HL-60/S4 (cell line): ENCODE measurements around the gene MOB3B.

ENCODE experiments used
- in situ Hi-C: fragments of 300-500 bp; cut with MboI; formaldehyde crosslinking; loops from 2 replicates; pipeline ENCODE4 v1.14.3; 2022; ENCODE audit warnings: low sequenced_read_pairs

Gene MOB3B

DNA sequence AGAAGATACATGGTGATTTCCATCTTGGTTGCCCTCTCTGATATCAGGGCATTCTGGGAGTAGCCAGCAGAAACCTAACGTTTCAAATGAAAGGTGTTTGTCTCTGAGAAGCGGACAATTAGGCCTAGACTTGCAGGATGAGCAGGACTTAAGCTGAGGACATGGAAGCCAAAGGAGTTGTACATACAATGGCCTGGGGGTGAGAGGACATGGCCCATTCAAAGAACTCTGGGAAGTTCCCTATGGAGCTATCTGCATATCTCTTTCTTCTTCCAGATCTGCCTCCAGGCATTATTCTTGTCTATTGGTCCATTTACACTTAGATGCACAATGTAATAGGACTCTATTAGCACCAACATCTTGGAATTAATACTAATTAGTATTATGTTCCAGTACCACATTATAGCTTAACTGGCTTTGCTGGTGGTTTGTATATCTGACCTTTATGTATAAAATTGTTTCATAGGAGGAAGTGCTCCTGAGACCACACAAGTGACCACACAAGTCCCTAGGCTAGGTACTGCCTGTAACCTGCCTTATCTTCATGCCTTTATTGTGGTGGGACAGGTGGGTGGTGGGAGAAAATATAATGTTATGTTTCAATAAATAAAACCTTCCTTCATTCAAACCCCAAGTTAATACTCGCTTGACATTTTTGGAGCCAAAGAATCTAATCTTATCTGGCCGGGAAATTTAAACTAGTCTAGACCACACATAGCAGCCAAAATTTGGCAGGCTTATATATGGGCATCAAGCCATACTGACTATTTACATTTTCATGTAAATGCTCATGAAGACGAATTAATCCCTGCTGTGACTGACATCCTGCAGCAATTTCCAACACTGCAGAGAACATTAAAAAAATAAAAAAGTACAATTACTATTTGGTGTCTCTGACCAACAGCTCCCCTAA, 180.6 kb downstream of the MOB3B start:
- in situ Hi-C loops, result loop anchor here (25.0 kb wide), 1 partner anchor 188 kb away; the partner anchor contains the start of gene MOB3B

DNA sequence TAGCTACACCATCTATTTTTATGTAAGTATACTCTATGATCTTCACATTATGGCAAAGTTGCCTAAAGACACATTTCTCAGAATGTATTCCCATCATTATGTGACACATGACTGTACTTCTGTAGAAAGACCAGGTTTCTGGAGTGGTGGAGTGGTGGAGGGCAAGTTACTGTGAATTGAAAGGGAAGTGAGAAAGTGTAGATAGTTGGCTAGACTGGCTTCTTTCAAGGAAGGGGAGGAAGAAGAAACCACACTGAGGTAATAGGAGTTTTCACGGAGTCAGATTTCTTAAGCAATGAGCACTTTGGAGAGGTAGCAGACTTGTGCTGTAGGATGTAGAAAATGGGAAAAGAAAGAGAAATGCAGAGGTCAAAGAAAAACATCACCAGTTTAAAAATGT, 181.7 kb downstream of the MOB3B start:
- in situ Hi-C loops, result loop anchor here (25.0 kb wide), 1 partner anchor 189 kb away; the partner anchor contains the start of gene MOB3B

DNA sequence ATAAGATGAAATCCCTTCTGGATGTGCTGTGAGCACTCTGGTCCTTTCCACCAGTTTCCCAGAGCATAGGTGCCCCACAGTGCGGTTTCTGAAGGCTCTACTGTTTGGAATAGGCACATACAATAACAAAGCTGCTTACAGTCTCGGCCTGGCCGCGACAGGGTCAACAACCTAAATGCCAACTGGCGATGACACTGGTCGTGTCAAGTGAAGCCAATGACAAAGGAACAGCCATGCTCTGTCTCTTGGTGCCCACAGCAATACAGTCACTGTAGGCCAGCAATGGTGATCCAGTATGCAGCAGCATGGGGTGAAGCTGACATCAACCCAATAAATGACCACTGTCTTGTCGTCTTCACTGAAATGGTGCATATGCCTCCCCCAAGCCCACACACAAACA, 184.8 kb downstream of the MOB3B start:
- in situ Hi-C loops, result loop anchor here (25.0 kb wide), 1 partner anchor 193 kb away; the partner anchor contains the start of gene MOB3B

DNA sequence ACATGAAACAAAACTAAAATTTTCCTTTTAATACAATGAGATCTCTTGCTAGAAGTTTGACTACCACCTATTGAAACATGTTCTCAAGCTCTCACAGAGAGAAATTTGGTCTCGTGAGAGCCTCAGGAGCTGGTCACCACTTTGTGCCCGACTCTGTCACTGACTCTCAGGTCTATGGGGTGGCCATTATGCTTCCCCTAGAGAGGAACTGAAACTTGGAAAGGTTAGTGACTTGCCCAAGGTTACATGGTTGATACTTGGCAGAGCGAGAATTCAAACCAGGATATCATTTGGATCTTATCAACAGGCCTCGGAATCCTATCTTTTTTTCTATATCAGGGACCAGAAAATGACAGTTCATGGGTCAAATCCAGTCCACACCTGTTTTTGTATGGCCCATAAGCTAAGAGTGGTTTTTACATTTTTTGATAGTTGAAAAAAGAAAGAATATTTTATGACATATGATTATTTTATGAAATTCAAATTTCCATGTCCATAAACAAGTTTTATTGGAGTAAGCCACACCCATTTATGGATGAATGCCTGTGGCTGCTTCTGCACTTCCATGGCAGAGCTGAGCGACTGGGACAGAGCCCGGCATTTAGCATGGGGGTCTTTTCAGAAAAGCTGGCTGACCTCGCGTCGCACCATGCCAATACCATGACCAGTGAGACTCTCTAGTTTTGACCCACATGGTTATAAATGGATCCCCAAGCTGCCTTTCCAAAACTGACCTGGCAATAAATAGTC, 187.9 kb downstream of the MOB3B start:
- in situ Hi-C loops, result loop anchor here (25.0 kb wide), 1 partner anchor 196 kb away; the partner anchor contains the start of gene MOB3B

DNA sequence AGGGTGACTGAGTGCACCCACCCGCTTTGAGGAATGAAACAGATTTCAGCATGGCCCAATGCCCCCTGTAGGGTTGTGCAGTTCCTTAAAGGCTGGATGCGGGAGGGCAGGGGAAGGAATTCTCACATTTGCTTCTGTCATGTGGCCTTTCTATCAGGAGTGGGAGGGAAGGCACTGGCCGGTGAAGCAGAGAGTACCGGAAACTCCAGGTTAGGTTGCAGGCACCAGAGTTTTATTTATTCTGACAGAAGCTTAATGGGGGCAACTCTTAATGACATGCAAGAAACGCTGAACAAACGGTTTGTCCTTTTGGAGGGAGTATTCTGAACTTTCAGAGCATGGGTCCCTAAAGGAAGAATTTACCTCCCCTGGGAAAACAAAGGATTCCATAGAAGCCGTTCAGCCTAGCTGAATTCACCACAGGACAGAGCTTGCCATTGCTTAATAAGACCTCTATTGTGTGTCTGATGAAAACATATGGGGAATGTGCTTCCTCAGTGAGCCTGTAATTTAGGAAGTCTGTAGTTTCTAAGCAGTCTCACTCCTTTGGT, 188.6 kb downstream of the MOB3B start:
- in situ Hi-C loops, result loop anchor here (25.0 kb wide), 1 partner anchor 196 kb away; the partner anchor contains the start of gene MOB3B

DNA sequence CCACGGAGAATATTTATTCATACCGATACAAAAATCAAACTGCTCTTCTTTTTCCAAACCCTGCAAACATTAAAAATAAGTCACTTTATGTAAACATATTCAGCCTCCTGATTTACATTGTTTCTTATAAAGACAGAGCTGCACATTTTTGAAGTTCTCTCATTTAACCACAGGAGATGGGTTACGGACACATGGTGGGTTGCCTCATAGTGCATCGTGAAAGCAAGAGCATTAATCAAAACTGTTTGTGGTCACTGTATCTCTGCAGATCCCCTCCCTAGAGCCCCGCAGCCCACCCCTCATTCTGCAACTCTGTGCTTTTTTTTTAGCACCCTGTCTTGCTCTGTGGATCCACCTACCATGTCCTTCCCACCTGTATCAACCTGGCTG, 189.3 kb downstream of the MOB3B start:
- in situ Hi-C loops, result loop anchor here (25.0 kb wide), 1 partner anchor 197 kb away; the partner anchor contains the start of gene MOB3B

DNA sequence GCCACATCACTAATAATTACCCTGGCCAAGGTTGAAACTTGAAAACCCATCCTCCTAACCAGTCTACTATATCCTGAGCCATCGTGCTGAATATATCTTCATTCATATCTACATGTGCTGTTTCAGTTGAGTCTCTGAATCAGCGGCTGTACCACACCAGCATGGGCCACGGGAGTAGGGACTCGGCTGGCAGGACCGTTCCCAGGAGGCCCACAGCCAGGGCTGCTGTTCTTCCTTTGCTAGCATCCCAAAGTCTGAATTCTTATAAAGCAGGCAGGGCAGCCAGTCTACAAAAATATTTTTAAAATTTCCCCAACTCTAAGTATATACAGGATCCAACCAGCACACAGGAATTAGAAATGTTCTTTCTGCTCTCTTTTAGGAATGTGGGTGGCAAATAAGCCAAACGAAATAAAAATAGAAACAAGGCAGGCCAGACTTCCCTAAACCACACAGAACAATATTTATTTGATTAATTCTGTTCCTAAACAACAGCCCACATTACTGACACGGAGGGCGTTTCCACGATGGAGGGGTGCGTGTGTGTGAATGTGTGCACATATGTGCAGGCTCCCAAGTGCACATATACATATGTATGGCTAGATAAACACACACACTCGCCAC, 189.8 kb downstream of the MOB3B start:
- in situ Hi-C loops, result loop anchor here (25.0 kb wide), 1 partner anchor 198 kb away; the partner anchor contains the start of gene MOB3B

DNA sequence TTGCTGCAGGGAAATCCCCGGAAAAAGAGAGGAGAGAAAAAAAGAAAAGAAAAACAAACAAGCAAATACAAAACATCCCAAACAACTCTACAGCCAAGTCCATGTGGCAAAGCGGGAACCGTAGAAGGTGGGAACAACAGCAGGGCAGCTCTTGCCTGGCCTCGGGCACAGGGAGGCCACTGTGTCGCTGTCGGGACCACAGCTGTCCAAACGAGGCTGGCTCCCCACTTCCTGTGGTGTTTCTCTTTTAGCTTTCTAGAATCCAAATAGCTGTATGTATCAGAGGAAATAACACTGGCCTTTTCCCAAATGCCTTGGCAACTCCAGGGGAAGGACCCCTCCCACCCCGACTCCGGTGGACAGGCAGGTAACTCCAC, 191.1 kb downstream of the MOB3B start:
- in situ Hi-C loops, result loop anchor here (25.0 kb wide), 1 partner anchor 199 kb away; the partner anchor contains the start of gene MOB3B

DNA sequence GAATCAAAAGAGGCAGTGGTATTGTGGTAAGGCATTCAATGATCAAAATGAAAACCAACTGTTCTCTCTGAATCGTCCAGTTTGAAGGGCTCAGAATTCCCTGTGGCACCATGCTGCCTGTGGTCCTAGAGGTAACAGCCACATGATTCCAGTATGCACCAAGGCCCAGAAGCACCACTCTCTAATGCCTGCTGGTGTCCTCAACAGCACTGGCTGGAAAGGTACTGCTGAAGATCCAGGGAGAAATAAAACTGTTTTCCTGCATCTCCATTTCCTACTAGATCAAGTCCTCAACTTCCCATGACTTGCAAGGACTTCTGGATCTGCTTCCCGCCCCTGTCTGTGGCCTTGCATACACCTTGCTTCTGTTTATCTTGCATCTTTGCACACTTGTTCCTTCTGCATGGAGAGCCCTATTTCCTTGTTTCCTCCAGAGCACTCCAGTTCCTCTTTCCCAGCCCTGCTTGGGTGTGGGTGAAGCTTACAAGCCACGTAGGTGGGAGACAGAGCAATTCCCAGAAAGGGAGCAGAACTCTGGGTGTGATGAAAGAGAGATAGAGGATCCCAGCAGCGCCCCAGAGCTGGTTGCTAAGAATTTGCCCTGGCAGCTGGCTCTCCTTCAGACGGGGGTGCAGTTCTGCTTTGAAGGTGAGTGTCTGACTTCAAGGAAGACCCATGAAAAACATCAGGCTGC, 191.6 kb downstream of the MOB3B start:
- in situ Hi-C loops, result loop anchor here (25.0 kb wide), 1 partner anchor 199 kb away; the partner anchor contains the start of gene MOB3B

DNA sequence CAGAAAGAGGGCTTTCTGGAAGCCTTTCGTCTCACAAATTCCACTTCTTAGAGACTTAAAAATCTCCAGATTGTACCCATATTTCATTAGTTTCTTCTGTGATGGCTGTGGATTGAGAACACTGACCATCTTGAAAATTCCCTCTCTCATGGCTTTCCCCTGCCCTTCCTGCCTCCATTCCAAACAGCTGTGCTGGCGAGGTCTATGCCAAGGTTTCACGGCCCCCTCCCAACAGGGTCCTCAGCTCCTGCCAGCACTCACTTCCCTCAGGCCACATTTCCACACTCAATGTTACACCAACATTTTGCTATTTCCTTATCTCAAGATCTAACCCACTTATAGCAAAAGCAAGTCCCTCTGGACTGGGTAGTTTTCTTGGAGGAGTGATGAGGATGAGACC, 192.4 kb downstream of the MOB3B start:
- in situ Hi-C loops, result loop anchor here (25.0 kb wide), 1 partner anchor 200 kb away; the partner anchor contains the start of gene MOB3B

DNA sequence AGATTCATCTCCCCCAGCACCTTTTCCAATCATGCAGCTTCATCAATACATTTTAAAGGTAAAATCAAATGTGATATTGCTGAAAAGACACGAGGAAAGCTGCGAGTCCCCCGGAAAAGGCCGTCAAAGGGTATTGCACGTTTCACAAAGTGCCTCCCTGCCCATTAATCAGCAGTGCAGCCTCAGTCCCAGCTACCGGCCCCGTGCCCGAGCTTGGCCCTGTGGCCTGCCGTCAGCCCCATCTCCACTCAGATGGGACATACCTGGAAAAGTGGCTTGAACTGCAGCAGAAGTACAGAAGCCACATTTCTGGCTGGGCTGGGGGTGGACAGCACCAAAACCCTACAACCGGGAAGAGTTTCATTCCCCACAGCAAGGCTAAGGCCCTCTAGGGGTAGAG, 192.8 kb downstream of the MOB3B start:
- in situ Hi-C loops, result loop anchor here (25.0 kb wide), 1 partner anchor 200 kb away; the partner anchor contains the start of gene MOB3B

DNA sequence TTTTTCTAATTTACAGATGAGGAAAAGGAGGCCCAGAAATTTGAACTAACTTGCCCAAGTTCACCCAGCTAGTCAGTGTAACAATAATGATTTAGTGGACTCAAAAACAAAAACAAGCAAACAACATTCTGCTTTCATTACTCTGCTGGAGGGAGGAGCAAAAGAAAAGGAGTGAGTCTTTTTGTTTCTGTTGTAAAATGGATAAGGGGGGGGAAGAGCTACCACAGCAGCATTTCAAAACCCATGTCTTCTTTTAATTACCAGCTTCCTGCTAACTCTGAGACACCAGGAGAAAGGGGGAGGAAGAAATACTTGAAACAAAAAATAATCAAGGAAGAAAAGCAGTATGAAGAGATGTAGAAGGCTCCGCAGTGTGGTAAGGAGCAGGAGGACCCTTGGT, 193.5 kb downstream of the MOB3B start:
- in situ Hi-C loops, result loop anchor here (25.0 kb wide), 1 partner anchor 201 kb away; the partner anchor contains the start of gene MOB3B

DNA sequence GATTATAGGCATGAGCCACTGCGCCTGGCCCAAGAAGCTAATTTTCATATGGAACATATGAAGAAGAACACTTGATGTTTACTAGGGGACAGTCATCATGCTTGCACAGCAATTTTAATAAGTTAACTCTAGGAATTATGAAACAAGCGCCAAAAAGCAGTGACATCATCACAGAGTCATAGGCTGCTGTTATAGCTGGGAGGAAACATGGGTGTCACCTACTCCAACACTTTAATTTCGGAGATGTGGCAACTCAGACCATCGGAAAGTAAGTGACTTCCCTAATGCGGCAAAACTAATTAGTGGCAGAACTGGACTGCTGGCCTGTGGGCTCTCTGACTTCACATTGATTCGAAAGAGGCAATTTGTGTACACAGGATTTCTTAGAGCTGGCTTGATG, 194.5 kb downstream of the MOB3B start:
- in situ Hi-C loops, result loop anchor here (25.0 kb wide), 1 partner anchor 202 kb away; the partner anchor contains the start of gene MOB3B

DNA sequence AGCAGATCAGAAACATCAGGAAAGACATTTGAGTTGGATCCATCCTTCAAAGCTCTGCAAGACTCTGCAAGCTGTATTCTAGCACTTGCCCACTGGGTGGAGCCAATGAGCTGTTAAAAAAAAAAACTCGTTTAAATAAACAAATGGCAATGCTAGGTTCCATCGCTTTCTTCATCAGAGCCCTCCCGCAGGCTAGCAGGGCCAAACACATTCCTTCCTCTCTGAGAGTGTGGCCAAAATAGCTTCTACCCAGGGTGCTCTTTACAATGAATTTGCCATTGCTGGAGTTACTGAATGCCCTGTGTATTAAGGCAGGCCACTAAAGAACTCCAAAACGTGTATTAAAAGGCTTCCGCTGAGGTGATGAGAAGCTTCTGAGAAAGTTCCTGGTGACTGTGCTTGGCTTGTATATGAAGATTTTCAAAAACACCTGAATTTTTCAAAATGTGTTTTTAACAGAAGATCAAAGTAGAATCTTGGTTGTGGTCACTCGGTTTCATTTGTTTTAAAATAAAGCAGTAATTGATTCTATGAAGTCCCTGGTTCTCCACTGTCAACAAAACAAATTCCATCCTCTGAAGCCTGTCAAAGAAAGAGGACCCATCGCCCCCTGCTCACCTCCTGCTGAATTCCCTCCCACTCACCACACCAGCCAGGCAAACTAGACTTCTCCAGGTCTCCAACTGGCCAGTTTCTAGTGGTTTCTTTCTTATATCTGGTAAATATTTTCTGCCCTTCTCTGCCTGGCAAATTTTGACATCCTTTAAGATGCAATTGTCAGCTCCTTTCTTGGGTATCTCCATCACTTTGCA, 196.2 kb downstream of the MOB3B start:
- in situ Hi-C loops, result loop anchor here (25.0 kb wide), 1 partner anchor 204 kb away; the partner anchor contains the start of gene MOB3B

DNA sequence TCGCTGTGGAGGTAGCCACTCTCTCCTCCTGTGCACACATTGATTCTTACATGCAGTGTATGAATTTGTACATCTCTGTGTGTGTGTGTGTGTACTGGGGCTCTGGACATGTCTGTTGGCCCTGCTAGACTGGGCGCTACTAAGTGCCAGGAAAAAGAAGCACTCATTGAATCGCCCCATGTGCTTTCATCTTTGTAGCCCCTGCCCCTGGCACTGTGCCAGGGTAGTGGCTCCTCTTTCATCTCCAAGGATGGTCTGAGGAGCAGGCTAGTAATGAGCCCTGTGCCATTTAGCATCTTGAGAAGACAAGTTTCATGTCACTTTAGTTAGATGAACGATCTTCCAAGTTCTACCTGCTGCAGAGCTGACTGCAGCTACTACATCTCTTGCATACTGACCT, 198.2 kb downstream of the MOB3B start:
- in situ Hi-C loops, result loop anchor here (25.0 kb wide), 1 partner anchor 206 kb away; the partner anchor contains the start of gene MOB3B

DNA sequence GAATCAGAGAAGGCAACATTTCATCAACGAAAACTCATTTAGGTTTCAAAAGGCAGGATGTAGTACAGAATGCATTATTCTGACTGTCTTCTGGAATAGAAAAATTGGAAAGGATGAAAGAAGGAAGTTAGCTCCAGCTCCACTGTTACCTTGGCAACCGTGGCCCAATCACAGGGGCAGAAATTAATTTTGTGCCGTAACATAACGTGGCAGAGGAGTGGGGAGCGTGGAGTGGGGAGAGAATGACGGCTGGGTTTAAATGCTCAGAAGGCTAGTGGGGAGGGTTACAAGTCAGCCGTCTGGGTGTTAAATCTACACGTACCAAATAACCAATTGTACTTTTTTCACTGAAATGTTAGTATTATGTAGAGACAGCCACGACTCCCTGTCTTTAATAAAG, 200.3 kb downstream of the MOB3B start:
- in situ Hi-C loops, result loop anchor here (25.0 kb wide), 1 partner anchor 208 kb away; the partner anchor contains the start of gene MOB3B

DNA sequence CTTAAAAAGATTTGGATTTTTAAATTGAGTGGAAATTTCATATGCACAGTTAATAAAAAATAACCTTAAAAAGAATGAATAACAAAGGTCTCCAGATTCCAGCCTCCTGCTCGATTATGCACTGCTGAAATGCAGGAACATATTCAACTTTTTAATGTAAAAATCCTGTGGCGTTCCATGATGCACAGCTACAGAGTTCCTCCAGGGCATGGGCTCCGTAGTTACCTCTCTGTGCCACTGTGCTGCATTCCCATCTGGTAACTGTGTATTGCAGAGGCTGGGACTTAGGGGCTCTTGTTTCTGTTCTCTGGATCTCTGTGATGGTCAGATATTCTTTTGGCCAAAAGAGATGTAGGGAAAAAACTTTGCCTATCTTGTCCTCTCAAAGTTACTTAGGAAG, 201.1 kb downstream of the MOB3B start:
- in situ Hi-C loops, result loop anchor here (25.0 kb wide), 1 partner anchor 209 kb away; the partner anchor contains the start of gene MOB3B

DNA sequence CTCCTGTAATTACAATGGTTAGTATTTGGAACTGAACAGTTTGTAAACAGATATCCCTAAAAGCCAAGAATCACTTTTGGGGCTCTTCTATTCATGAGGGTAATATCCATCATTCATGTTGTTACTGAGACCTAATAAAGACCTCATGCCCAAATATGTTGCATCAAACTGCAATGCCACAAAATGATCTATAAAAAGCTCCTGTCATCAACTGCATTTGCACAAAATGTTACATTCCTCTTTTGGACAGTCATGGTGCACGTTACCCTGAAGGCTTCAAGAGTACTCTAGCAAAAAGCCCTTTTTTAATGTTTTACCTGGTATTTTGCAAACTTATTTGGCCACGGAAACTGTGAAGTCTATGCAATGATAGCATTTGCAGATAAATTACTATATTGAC, 218.4 kb downstream of the MOB3B start:
- in situ Hi-C loops, result no loop called here
